GM12873 (cell line): Measurements from ENCODE around the gene GRM7.

Experiments used
- CTCF ChIP-seq: IDR thresholded peaks from 2 replicates; pipeline ENCODE4 v1.5.1; 2012; ENCODE audit warnings: low read depth, mild to moderate bottlenecking, moderate library complexity, low read length, control low read depth; ENCODE audit not compliant: insufficient read depth; ENCODE audit errors: missing control alignments

GRM7 gene

GRCh38 chr3:7546253-7546652 lies 685.3 kb downstream of the GRM7 start:
- TF ChIP-seq CTCF: no peak

- no peak for TF ChIP-seq CTCF
These were observed 686.9 kb downstream of the GRM7 start for GRCh38 chr3:7547826-7548225.

GRCh38 chr3:7562892-7563291 lies 702.0 kb downstream of the GRM7 start:
- no peak for TF ChIP-seq CTCF

GRCh38 chr3:7565574-7565973 lies 704.7 kb downstream of the GRM7 start:
- no peak for TF ChIP-seq CTCF

- no peak for TF ChIP-seq CTCF
These were observed 706.2 kb downstream of the GRM7 start for GRCh38 chr3:7567160-7567559.

GRCh38 chr3:7568526-7569184 lies 707.7 kb downstream of the GRM7 start:
- no peak for TF ChIP-seq CTCF

- no peak for TF ChIP-seq CTCF
These were observed 712.4 kb downstream of the GRM7 start for GRCh38 chr3:7573330-7573729.
